Tibial artery (tissue), 4 donors: Measurements from ENCODE around the gene RHBDD3.

Source experiments
- DNase-seq, 2 donors: peaks; one replicate each; pipeline ENCODE4 v3.0.0-alpha.2; 2019
- H3K27ac ChIP-seq, 2 donors: fragments of 200-600 bp; sonication (generic) in 1 of 2; 1 replicate in 1 of 2; 2 replicates in 1 of 2; pipeline ENCODE4 v1.5.1; 2018 to 2019; ENCODE audit warnings: mild to moderate bottlenecking in 1 of 2
- H3K27me3 ChIP-seq, 2 donors: fragments of 200-600 bp; sonication (generic) in 1 of 2; one replicate each; pipeline versions ENCODE4 v1.5.1 to v1.6.0; 2016 to 2019
- H3K36me3 ChIP-seq, 3 donors: fragments of 200-600 bp; sonication (generic) in 2 of 3; one replicate each; pipeline ENCODE4 v1.5.1; 2016 to 2019; ENCODE audit warnings: mild to moderate bottlenecking in 2 of 3
- H3K4me1 ChIP-seq, 4 donors: fragments of 200-600 bp; sonication (generic) in 2 of 4; 1 replicate in 3 of 4; 2 replicates in 1 of 4; pipeline ENCODE4 v1.5.1; 2016 to 2019
- H3K4me3 ChIP-seq, 2 donors: fragments of 200-600 bp; sonication (generic) in 1 of 2; 1 replicate in 1 of 2; 2 replicates in 1 of 2; pipeline ENCODE4 v1.5.1; 2018 to 2019; ENCODE audit warnings: mild to moderate bottlenecking in 2 of 2
- H3K9me3 ChIP-seq, 3 donors: fragments of 200-600 bp; sonication (generic) in 1 of 3; one replicate each; pipeline ENCODE4 v1.5.1; 2016 to 2019
- CTCF ChIP-seq, 2 experiments: fragments of 200-600 bp in 1 of 2; fragments of 450-650 bp in 1 of 2; IDR thresholded peaks; one replicate each; pipeline ENCODE4 v1.5.1; 2017 to 2019; ENCODE audit warnings: antibody characterized with exemption in 2 of 2, mild to moderate bottlenecking in 1 of 2, moderate library complexity in 1 of 2
- intact Hi-C: fragments of 100-400 bp; cut with DNase I; formaldehyde crosslinking; loops from one replicate; pipeline ENCODE4 v1.15.0; 2023; ENCODE audit warnings: low total_unique reads

The RHBDD3 gene

GRCh38 chr22:29259253-29259899 is 8.4 kb downstream of the RHBDD3 start:
- H3K27me3 ChIP-seq = no peaks in the 10 kb centered on the region
- peaks cover 0 to 37% (median 15%) of the 10 kb centered on the region in 3 donors for H3K36me3 ChIP-seq
- H3K4me3 ChIP-seq = no peak overlapping the region
- no peaks in the 10 kb centered on the region for H3K4me1 ChIP-seq
- DNase-seq = peak in 1 of 2 donors; percentile 47
- H3K9me3 ChIP-seq = no peaks in the 10 kb centered on the region
- intact Hi-C loops = no loop called here
- no peak for TF ChIP-seq CTCF (IDR thresholded peaks at IDR 0.05)
- no peak overlapping the region for H3K27ac ChIP-seq

DNA sequence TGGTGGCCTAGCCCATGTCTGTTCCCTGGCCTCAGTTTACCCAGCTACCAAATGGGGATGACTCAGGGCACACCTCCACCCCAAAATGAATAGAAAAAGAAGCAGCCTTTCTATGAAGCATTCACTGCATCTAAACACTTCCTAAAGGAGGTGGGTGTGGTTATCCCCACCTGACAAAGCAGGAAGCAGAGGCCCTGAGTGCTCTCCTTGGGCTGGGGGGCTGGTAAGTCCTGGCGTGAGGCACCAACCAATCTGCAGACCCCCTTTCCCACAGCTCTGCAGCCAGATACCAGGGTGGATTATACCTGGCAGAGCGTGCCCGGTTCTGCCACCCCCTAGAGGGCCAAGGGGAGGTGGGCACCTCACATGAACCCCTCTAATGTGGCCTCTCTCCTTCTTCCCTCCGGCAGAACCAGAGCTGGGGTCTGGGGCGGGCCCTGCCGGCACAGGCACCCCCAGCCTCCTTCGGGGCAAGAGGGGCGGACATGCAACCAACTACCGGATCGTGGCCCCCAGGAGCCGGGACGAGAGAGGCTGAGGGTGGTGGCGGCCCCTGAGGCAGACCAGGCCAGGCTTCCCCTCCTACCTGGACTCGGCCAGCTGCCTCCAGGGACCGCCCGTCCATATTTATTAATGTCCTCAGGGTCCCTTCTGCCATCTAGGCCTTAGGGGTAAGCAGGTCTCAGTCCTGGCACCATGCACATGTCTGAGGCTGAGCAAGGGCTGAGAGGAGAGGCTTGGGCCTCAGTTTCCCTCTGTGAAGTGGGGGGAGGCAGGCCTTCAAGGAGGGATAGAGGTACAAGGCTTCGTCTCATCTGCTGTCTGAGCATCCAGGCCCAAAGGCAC is 9.2 kb downstream of the RHBDD3 start:
- peak in 1 of 2 donors; percentile 56 for DNase-seq
- no peak for TF ChIP-seq CTCF (IDR thresholded peaks at IDR 0.05)
- intact Hi-C loops = no loop called here
- no peaks in the 10 kb centered on the region for H3K27me3 ChIP-seq
- no peak overlapping the region for H3K27ac ChIP-seq
- no peaks in the 10 kb centered on the region for H3K4me1 ChIP-seq
- no peaks in the 10 kb centered on the region for H3K9me3 ChIP-seq
- peaks cover 0 to 29% (median 15%) of the 10 kb centered on the region in 3 donors for H3K36me3 ChIP-seq
- no peak overlapping the region for H3K4me3 ChIP-seq

DNA sequence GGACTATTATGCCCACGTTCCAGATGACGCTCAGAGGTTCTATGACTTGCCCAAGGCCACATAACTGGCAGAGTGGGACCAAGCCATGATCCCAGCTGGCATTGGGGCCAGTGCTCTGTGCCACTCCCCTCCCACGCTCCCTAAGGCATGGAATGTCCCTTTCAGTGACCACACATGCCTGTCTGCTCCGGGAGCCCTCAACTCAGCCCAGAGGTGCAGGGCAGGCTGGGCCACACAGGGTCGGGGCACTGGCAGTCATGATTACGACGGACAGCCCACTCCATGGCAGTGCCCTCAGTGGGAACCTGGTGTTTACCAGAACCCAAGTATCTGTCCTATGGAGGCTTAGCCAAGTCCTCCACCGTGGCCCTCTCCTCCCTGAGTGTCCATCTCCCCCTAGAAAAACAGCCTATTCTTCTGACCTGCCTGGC is 10.0 kb downstream of the RHBDD3 start:
- Histone ChIP-seq H3K36me3 (peaks cover 0 to 24% (median 15%) of the 10 kb centered on the region in 3 donors), H3K27me3 (no peaks in the 10 kb centered on the region), H3K4me1 (no peaks in the 10 kb centered on the region), H3K9me3 (no peaks in the 10 kb centered on the region), H3K27ac (no peak overlapping the region), H3K4me3 (no peak overlapping the region)
- intact Hi-C loops = no loop called here
- DNase-seq = peak in 1 of 2 donors; percentile 53
- TF ChIP-seq CTCF (IDR thresholded peaks at IDR 0.05) = no peak

- peak in 1 of 2 donors; percentile 35 for DNase-seq
- Histone ChIP-seq H3K36me3 (peaks cover 0 to 24% (median 15%) of the 10 kb centered on the region in 3 donors), H3K27ac (no peak overlapping the region), H3K9me3 (no peaks in the 10 kb centered on the region), H3K4me3 (no peak overlapping the region), H3K4me1 (no peaks in the 10 kb centered on the region), H3K27me3 (no peaks in the 10 kb centered on the region)
- intact Hi-C loops = no loop called here
- no peak for TF ChIP-seq CTCF (IDR thresholded peaks at IDR 0.05)
Observed at GRCh38 chr22:29256606-29257325, 11.0 kb downstream of the RHBDD3 start.

DNA sequence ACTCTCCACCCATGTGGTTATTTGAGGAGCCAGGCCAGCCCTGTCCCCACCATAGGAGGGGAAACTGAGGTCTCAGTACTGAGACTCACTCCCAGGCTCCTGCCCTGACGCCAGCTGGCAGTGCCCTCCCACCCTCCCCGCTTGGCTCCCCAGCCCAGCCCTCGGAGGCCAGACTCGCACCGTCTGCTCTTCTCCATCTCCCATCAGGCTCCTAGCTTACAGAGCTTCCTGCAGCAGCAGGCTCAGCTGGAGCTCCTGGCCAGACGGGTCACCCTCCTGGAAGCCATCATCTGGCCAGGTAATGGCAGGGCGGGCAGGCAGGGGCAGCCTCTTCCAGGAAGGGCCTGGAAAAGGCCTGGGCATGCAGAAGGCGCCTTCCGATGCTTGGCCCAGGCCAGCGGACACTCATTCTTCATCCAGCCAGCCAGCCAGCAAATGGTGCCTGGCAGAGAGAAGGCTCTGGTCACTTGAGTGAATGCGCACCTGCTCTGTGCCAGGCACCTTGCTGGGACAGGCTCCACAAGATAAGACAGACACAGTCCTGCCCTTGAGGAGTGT is 12.6 kb downstream of the RHBDD3 start:
- intact Hi-C loops = no loop called here
- Histone ChIP-seq H3K36me3 (peaks cover 0 to 16% (median 11%) of the 10 kb centered on the region in 3 donors), H3K9me3 (no peaks in the 10 kb centered on the region), H3K4me1 (no peaks in the 10 kb centered on the region), H3K4me3 (no peak overlapping the region), H3K27ac (no peak overlapping the region), H3K27me3 (no peaks in the 10 kb centered on the region)
- no peak for TF ChIP-seq CTCF (IDR thresholded peaks at IDR 0.05)
- peak in 1 of 2 donors; percentile 29 for DNase-seq
